Measurements from ENCODE around the gene TMTC2.
"Not testable (repeated sequence)": the region's sequence is repeated elsewhere in the genome, so short reads cannot be mapped to it uniquely, and the experiment has no call there.

The TMTC2 gene

DNA sequence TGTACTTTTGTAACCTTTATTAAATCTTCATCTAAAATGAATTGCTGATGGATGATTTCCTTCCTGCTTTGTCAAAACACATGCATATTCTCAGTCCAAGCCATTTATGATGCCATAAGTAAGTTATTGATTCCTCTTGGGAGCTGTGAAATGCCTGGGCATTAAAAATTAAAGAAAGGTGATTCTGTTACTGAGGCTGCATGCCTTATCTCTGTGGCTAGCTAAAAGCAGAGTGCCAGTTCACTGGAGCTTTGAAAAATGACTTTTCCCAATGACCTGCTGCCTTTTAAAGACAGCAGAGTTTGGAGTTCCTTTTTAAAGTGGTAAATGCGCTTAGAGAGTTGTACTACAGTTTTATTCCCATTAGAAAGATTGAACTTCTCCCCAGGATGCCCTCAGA is 152.1 kb downstream of the TMTC2 start:
- Histone ChIP-seq H3K4me3 (IDR thresholded peaks at IDR 0.05; ENCODE audit: insufficient read depth, low read depth, low read length) (no peak overlapping the region), H4K20me1 (ENCODE audit: insufficient read depth) (no peaks in the 10 kb centered on the region), H3K27ac (no peak overlapping the region), H3K79me2 (ENCODE audit: insufficient read depth, low read depth) (no peaks in the 10 kb centered on the region), H3K27me3 (ENCODE audit: insufficient read depth, low read depth) (no peaks in the 10 kb centered on the region), H2AFZ (ENCODE audit: low read depth) (no peak overlapping the region), H3K36me3 (ENCODE audit: insufficient read depth) (no peaks in the 10 kb centered on the region), H3K4me1 (ENCODE audit: low read depth, poor library complexity, severe bottlenecking) (no peaks in the 10 kb centered on the region), H3K9ac (no peak overlapping the region), H3K4me2 (no peak overlapping the region)
- TF ChIP-seq, protein P1, sequence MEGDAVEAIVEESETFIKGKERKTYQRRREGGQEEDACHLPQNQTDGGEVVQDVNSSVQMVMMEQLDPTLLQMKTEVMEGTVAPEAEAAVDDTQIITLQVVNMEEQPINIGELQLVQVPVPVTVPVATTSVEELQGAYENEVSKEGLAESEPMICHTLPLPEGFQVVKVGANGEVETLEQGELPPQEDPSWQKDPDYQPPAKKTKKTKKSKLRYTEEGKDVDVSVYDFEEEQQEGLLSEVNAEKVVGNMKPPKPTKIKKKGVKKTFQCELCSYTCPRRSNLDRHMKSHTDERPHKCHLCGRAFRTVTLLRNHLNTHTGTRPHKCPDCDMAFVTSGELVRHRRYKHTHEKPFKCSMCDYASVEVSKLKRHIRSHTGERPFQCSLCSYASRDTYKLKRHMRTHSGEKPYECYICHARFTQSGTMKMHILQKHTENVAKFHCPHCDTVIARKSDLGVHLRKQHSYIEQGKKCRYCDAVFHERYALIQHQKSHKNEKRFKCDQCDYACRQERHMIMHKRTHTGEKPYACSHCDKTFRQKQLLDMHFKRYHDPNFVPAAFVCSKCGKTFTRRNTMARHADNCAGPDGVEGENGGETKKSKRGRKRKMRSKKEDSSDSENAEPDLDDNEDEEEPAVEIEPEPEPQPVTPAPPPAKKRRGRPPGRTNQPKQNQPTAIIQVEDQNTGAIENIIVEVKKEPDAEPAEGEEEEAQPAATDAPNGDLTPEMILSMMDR (conservative IDR thresholded peaks at IDR 0.05; ENCODE audit: low read depth, low read length), result no peak

DNA sequence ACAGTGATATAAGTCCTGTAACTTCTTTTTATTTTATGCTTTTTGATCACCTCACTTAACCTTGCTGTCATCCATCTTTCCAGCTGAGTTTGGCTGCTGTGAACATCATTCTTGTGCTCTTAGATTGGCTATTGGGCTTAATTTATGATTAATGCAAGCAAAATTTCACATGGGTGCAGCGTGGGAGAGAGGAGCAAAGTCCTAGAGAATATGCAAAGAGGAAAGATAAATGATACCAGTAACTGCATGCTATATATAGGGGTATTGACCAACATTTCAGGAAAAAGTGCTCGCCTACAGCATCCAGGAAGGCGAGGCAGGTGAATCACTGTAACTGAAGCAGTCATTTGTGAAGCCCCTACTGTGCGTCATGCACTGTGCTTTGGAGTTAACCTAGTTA is 153.1 kb downstream of the TMTC2 start:
- Histone ChIP-seq H3K9ac (no peak overlapping the region), H3K27ac (no peak overlapping the region), H3K36me3 (ENCODE audit: insufficient read depth) (no peaks in the 10 kb centered on the region), H4K20me1 (ENCODE audit: insufficient read depth) (no peaks in the 10 kb centered on the region), H3K4me2 (no peak overlapping the region), H3K79me2 (ENCODE audit: insufficient read depth, low read depth) (no peaks in the 10 kb centered on the region), H3K4me1 (ENCODE audit: low read depth, poor library complexity, severe bottlenecking) (no peaks in the 10 kb centered on the region), H3K27me3 (ENCODE audit: insufficient read depth, low read depth) (no peaks in the 10 kb centered on the region), H3K4me3 (IDR thresholded peaks at IDR 0.05; ENCODE audit: insufficient read depth, low read depth, low read length) (no peak overlapping the region), H2AFZ (ENCODE audit: low read depth) (no peak overlapping the region)
- TF ChIP-seq, protein P1 (conservative IDR thresholded peaks at IDR 0.05; ENCODE audit: low read depth, low read length), result no peak

DNA sequence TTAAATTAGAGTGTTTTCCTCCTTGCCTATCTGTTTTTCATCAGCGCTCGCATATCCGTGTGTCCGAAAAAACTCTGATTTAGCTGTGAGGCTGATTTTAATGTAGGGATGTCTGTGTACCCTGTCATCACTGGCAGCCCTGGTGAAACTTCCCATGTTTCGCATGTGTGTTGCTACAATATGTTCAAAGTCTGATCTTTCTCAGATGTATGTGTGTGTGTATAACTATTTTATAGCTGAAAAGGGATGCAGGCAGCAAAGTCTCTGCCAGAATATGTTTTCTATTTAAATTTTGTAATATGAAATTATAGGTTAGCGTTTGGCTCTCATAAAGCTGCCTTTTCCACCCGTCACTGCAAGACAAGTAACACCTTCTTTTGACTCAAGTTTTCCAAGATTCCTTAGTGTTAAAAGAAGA is 154.8 kb downstream of the TMTC2 start:
- Histone ChIP-seq H3K4me1 (ENCODE audit: low read depth, poor library complexity, severe bottlenecking) (no peaks in the 10 kb centered on the region), H3K27ac (no peak overlapping the region), H3K79me2 (ENCODE audit: insufficient read depth, low read depth) (no peaks in the 10 kb centered on the region), H2AFZ (ENCODE audit: low read depth) (no peak overlapping the region), H3K4me2 (no peak overlapping the region), H4K20me1 (ENCODE audit: insufficient read depth) (no peaks in the 10 kb centered on the region), H3K27me3 (ENCODE audit: insufficient read depth, low read depth) (no peaks in the 10 kb centered on the region), H3K9ac (no peak overlapping the region), H3K36me3 (ENCODE audit: insufficient read depth) (no peaks in the 10 kb centered on the region), H3K4me3 (IDR thresholded peaks at IDR 0.05; ENCODE audit: insufficient read depth, low read depth, low read length) (no peak overlapping the region)
- TF ChIP-seq, protein P1 (conservative IDR thresholded peaks at IDR 0.05; ENCODE audit: low read depth, low read length), result no peak

DNA sequence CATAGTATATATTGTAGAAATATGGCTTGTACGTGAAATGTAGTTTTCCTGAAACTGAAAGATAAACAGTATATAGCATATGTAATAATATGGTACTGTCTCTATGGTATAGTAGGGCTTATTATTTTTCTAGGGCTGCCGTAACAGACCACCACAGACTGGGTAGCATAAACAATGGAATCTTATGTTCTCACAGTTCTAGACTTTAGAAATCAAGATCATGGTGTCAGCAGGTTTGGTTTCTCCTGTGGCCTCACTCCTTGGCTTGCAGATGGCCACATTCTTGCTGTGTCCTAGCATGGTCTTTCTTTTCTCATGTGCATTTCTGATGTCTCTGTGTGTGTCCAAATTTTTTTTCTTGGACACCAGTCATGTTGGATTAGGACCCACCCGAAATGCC is 155.8 kb downstream of the TMTC2 start:
- H3K79me2 ChIP-seq (ENCODE audit: insufficient read depth, low read depth), result no peaks in the 10 kb centered on the region

DNA sequence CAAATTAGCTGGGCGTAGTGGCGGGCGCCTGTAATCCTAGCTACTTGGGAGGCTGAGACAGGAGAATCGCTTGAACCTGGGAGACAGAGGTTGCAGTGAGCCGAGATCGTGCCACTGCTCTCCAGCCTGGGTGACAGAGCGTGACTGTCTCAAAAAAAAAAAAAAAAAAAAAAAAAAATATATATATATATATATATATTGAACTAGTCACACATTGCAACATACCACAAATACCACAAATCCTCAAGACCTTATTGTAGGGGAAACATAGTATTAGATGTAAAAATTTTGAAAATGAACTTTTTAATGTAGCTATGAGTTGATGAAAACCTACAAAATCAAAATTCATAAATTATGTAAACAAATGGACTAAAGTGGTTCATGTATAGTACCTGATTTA is 158.4 kb downstream of the TMTC2 start:
- not testable (repeated sequence) for H3K27me3 ChIP-seq (ENCODE audit: insufficient read depth, low read depth); H3K27ac ChIP-seq; H3K4me2 ChIP-seq

More for the DNA sequence above, 155.8 kb downstream of the TMTC2 start:
- Histone ChIP-seq H3K27ac (no peak overlapping the region), H3K4me1 (ENCODE audit: low read depth, poor library complexity, severe bottlenecking) (no peaks in the 10 kb centered on the region), H3K9ac (no peak overlapping the region), H2AFZ (ENCODE audit: low read depth) (no peak overlapping the region), H3K4me3 (IDR thresholded peaks at IDR 0.05; ENCODE audit: insufficient read depth, low read depth, low read length) (no peak overlapping the region), H3K36me3 (ENCODE audit: insufficient read depth) (no peaks in the 10 kb centered on the region), H4K20me1 (ENCODE audit: insufficient read depth) (no peaks in the 10 kb centered on the region), H3K27me3 (ENCODE audit: insufficient read depth, low read depth) (no peaks in the 10 kb centered on the region), H3K4me2 (no peak overlapping the region)
- TF ChIP-seq, protein P1 (conservative IDR thresholded peaks at IDR 0.05; ENCODE audit: low read depth, low read length), result no peak

More for the DNA sequence above, 158.4 kb downstream of the TMTC2 start:
- not testable (repeated sequence) for H3K9ac ChIP-seq; H3K79me2 ChIP-seq (ENCODE audit: insufficient read depth, low read depth); H2AFZ ChIP-seq (ENCODE audit: low read depth); H4K20me1 ChIP-seq (ENCODE audit: insufficient read depth); H3K36me3 ChIP-seq (ENCODE audit: insufficient read depth); H3K4me1 ChIP-seq (ENCODE audit: low read depth, poor library complexity, severe bottlenecking); H3K4me3 ChIP-seq (IDR thresholded peaks at IDR 0.05; ENCODE audit: insufficient read depth, low read depth, low read length)

Data from KMS-11 (cell line).